ENCODE data around the gene CLSTN2. TPM values are rescaled to one million over a fixed set of nuclear protein-coding genes. Genes with fewer than 3 reads are reported as not detected.

The CLSTN2 gene
- total and polyA plus RNA-seq, 2 experiments from 2014 or later = 23.0 to 27.0 TPM

GRCh38 chr3:140438736-140439470 is 503.9 kb downstream of the CLSTN2 start:
- WGBS (ENCODE audit: low lambda C conversion rate, missing lambda C conversion rate) = 81% methylated on average over 6 of the region's 6 CpGs
- no peak for TF ChIP-seq EZH2phosphoT487 (IDR thresholded peaks at IDR 0.05; ENCODE audit: low read depth, severe bottlenecking, unreplicated experiment)
- no peak for TF ChIP-seq CTCF (IDR thresholded peaks at IDR 0.05; ENCODE audit: poor library complexity)
- no peak for TF ChIP-seq EZH2 (IDR thresholded peaks at IDR 0.05; ENCODE audit: borderline replicate concordance)
- Histone ChIP-seq H2AFZ (no peak overlapping the region), H3K9me2 (replicated peaks; ENCODE audit: insufficient read depth) (no peaks in the 10 kb centered on the region), H3K27me3 (no peaks in the 10 kb centered on the region), H3K79me2 (no peaks in the 10 kb centered on the region), H3K4me2 (no peak overlapping the region), H3K4me1 (ENCODE audit: insufficient read depth) (no peaks in the 10 kb centered on the region), H3K9me3 (ENCODE audit: low read depth) (no peaks in the 10 kb centered on the region), H3K4me3 (no peak overlapping the region), H3K36me3 (replicated peaks; ENCODE audit: insufficient read depth, low read depth) (no peaks in the 10 kb centered on the region), H3K27ac (no peak overlapping the region), H4K20me1 (ENCODE audit: insufficient read depth, poor library complexity, severe bottlenecking) (no peaks in the 10 kb centered on the region)
- DNase-seq (ENCODE audit: low spot score) = no peak

- Histone ChIP-seq H3K9me2 (replicated peaks; ENCODE audit: insufficient read depth) (no peaks in the 10 kb centered on the region), H3K79me2 (no peaks in the 10 kb centered on the region)
These were observed 504.5 kb downstream of the CLSTN2 start for GRCh38 chr3:140439527-140439926.

GRCh38 chr3:140440446-140440845 is 505.5 kb downstream of the CLSTN2 start:
- Histone ChIP-seq H3K4me3 (no peak overlapping the region), H3K9me3 (ENCODE audit: low read depth) (no peaks in the 10 kb centered on the region), H3K27ac (no peak overlapping the region), H3K4me1 (ENCODE audit: insufficient read depth) (no peaks in the 10 kb centered on the region), H3K79me2 (no peaks in the 10 kb centered on the region), H3K9me2 (replicated peaks; ENCODE audit: insufficient read depth) (no peaks in the 10 kb centered on the region), H4K20me1 (ENCODE audit: insufficient read depth, poor library complexity, severe bottlenecking) (no peaks in the 10 kb centered on the region), H3K4me2 (no peak overlapping the region), H2AFZ (no peak overlapping the region), H3K27me3 (no peaks in the 10 kb centered on the region), H3K36me3 (replicated peaks; ENCODE audit: insufficient read depth, low read depth) (no peaks in the 10 kb centered on the region)
- DNase-seq (ENCODE audit: low spot score) = no peak
- WGBS (ENCODE audit: low lambda C conversion rate, missing lambda C conversion rate) = 97% methylated on average over 1 of the region's 1 CpG
- TF ChIP-seq CTCF (IDR thresholded peaks at IDR 0.05; ENCODE audit: poor library complexity) (no peak), EZH2 (IDR thresholded peaks at IDR 0.05; ENCODE audit: borderline replicate concordance) (no peak), EZH2phosphoT487 (IDR thresholded peaks at IDR 0.05; ENCODE audit: low read depth, severe bottlenecking, unreplicated experiment) (no peak)

More at GRCh38 chr3:140439527-140439926, 504.5 kb downstream of the CLSTN2 start:
- H3K4me1 ChIP-seq (ENCODE audit: insufficient read depth) = no peaks in the 10 kb centered on the region
- TF ChIP-seq CTCF (IDR thresholded peaks at IDR 0.05; ENCODE audit: poor library complexity) = no peak
- TF ChIP-seq EZH2phosphoT487 (IDR thresholded peaks at IDR 0.05; ENCODE audit: low read depth, severe bottlenecking, unreplicated experiment) = no peak
- WGBS (ENCODE audit: low lambda C conversion rate, missing lambda C conversion rate) = 94% methylated on average over 5 of the region's 5 CpGs
- H3K27me3 ChIP-seq = no peaks in the 10 kb centered on the region
- no peaks in the 10 kb centered on the region for H3K9me3 ChIP-seq (ENCODE audit: low read depth)
- no peak overlapping the region for H3K4me3 ChIP-seq
- H4K20me1 ChIP-seq (ENCODE audit: insufficient read depth, poor library complexity, severe bottlenecking) = no peaks in the 10 kb centered on the region
- H3K4me2 ChIP-seq = no peak overlapping the region
- DNase-seq (ENCODE audit: low spot score) = no peak
- H2AFZ ChIP-seq = no peak overlapping the region
- H3K27ac ChIP-seq = no peak overlapping the region
- no peaks in the 10 kb centered on the region for H3K36me3 ChIP-seq (replicated peaks; ENCODE audit: insufficient read depth, low read depth)

Data from hepatocyte (in vitro differentiated cells).